Measurements from ENCODE around the gene LRRFIP1.

DNA sequence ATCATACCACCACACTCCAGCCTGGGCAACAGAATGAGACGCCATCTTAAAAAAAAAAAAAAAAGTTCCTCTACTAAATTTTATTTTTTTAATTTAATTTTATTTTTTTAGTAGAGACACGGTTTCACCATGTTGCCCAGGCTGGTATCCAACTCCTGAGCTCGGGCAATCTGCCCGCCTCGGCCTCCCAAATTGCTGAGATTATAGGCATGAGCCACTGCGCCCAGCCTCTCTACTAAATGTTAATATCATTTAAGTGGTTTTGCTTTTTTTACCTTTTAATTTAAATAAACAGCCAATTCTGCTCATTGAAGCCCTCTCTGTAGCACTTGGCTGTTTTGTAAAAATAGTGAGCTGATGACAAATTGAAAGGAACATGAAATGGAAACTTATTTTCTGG lies 46.1 kb upstream of the LRRFIP1 start:
- TF ChIP-seq POLR2AphosphoS5 (IDR thresholded peaks at IDR 0.05; ENCODE audit: low read depth, low read length): no peak
- no peak for TF ChIP-seq TAF1 (IDR thresholded peaks at IDR 0.05; ENCODE audit: borderline replicate concordance, insufficient read depth, low read length)
- TF ChIP-seq, protein P1, sequence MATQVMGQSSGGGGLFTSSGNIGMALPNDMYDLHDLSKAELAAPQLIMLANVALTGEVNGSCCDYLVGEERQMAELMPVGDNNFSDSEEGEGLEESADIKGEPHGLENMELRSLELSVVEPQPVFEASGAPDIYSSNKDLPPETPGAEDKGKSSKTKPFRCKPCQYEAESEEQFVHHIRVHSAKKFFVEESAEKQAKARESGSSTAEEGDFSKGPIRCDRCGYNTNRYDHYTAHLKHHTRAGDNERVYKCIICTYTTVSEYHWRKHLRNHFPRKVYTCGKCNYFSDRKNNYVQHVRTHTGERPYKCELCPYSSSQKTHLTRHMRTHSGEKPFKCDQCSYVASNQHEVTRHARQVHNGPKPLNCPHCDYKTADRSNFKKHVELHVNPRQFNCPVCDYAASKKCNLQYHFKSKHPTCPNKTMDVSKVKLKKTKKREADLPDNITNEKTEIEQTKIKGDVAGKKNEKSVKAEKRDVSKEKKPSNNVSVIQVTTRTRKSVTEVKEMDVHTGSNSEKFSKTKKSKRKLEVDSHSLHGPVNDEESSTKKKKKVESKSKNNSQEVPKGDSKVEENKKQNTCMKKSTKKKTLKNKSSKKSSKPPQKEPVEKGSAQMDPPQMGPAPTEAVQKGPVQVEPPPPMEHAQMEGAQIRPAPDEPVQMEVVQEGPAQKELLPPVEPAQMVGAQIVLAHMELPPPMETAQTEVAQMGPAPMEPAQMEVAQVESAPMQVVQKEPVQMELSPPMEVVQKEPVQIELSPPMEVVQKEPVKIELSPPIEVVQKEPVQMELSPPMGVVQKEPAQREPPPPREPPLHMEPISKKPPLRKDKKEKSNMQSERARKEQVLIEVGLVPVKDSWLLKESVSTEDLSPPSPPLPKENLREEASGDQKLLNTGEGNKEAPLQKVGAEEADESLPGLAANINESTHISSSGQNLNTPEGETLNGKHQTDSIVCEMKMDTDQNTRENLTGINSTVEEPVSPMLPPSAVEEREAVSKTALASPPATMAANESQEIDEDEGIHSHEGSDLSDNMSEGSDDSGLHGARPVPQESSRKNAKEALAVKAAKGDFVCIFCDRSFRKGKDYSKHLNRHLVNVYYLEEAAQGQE (IDR thresholded peaks at IDR 0.05; ENCODE audit: insufficient read depth in 1 of 2, low read depth in 2 of 2, low read length in 2 of 2): no peak
